Cardiac muscle cell (in vitro differentiated cells and primary cell): ENCODE results near the gene RNGTT. TPM values are rescaled to one million over a fixed set of nuclear protein-coding genes. Genes with fewer than 3 reads are reported as not detected.

Experiments used
- DNase-seq, 2 donors: peaks; one replicate each; pipeline versions ENCODE4 v3.0.0 to v3.0.0-alpha.2; 2010 to 2017; ENCODE audit warnings: low read depth in 1 of 2, low spot score in 1 of 2
- H3K27ac ChIP-seq: fragments of 200-600 bp; sonication (generic); 2 replicates; pipeline ENCODE4 v1.5.1; 2016
- H3K27me3 ChIP-seq: fragments of 200-600 bp; sonication (generic); 2 replicates; pipeline ENCODE4 v1.6.0; 2016; ENCODE audit warnings: control low read depth
- H3K36me3 ChIP-seq: fragments of 200-600 bp; sonication (generic); 2 replicates; pipeline ENCODE4 v1.5.1; 2016; ENCODE audit warnings: control low read depth
- H3K4me1 ChIP-seq: fragments of 200-600 bp; sonication (generic); 2 replicates; pipeline ENCODE4 v1.8.1; 2017; ENCODE audit warnings: low read depth, mild to moderate bottlenecking, mixed run types
- H3K4me3 ChIP-seq: fragments of 200-600 bp; sonication (generic); 2 replicates; pipeline ENCODE4 v1.5.1; 2016; ENCODE audit warnings: mild to moderate bottlenecking
- H3K9me3 ChIP-seq: fragments of 200-600 bp; sonication (generic); 2 replicates; pipeline ENCODE4 v1.5.1; 2017; ENCODE audit warnings: low read depth, mild to moderate bottlenecking, control low read depth
- CTCF ChIP-seq: IDR thresholded peaks from 2 replicates; pipeline ENCODE4 v1.5.1; 2012; ENCODE audit warnings: low read depth, mild to moderate bottlenecking, low read length
- polyA plus RNA-seq: library from polyadenylated mRNA; unstranded; fragments of >200 nt; fragmentation: Nextera tagmentation; extraction: Ambion mirVana; gene quantifications from 2 replicates; pipeline ENCODE4 v1.2.1, GENCODE V29; 2016
- total RNA-seq: library from RNA; depleted of rRNA; stranded (reverse); fragments of >200 nt; gene quantifications from 2 replicates; pipeline ENCODE4 v1.2.3, GENCODE V29; 2016

RNGTT gene
- total and polyA plus RNA-seq, 2 experiments from 2014 or later: 10.9 to 12.5 TPM

DNA sequence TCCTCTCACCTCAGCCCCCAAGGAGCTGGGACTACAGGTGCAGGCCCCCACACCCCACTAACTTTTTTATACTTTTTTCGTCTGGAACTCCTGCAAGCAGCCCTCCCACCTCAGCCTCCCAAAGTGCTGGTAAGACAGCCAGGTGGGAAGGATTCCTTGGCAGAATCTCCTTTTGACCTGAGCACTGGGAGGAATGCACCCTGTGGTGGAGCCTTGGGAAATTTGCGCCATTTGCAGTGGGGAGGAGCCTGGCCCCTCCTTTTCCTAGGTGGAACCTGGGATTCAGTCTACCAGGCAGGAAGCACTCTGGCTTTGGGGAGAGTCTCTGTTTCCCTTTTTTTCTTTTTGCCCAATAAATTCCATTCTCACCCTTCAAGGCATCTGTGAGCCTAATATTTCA, 2.3 kb upstream of the RNGTT start:
- TF ChIP-seq CTCF: no peak

DNA sequence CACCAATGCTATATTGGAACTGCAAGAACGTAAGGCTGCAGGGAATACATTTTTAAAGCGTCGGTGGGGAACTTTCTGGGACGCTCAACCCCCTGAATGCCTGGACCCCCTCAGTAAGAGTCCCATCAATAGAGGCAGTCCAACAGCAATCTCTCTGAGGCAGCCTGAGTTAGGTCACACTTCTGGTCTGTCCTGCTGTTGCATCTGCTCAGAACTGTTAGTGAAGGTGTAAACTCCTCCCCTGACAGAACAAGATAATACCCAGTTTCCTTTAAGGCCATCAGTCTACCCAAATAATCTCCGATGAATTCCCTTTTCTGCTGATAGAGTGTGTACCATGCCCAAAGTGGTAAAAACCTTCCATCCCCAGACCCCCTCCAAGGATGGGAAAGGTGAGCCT, 1.1 kb upstream of the RNGTT start:
- no peak for DNase-seq
- H3K36me3 ChIP-seq: no peaks in the 10 kb centered on the region
- TF ChIP-seq CTCF: no peak
- H3K4me3 ChIP-seq: peak overlapping the region; percentile 71
- H3K9me3 ChIP-seq: peaks cover 6% of the 10 kb centered on the region
- peak overlapping the region; percentile 87 for H3K27ac ChIP-seq
- no peaks in the 10 kb centered on the region for H3K4me1 ChIP-seq
- H3K27me3 ChIP-seq: no peaks in the 10 kb centered on the region

More for the DNA sequence above, 2.3 kb upstream of the RNGTT start:
- Histone ChIP-seq H3K36me3 (no peaks in the 10 kb centered on the region), H3K27ac (no peak overlapping the region), H3K27me3 (no peaks in the 10 kb centered on the region), H3K4me3 (no peak overlapping the region), H3K4me1 (no peaks in the 10 kb centered on the region), H3K9me3 (peaks cover 6% of the 10 kb centered on the region)
- DNase-seq: no peak

GRCh38 chr6:88958842-88959241, 4.6 kb downstream of the RNGTT start:
- Histone ChIP-seq H3K27me3 (no peaks in the 10 kb centered on the region), H3K4me1 (no peaks in the 10 kb centered on the region), H3K27ac (no peak overlapping the region), H3K36me3 (no peaks in the 10 kb centered on the region), H3K4me3 (no peak overlapping the region), H3K9me3 (no peaks in the 10 kb centered on the region)
- no peak for DNase-seq
- no peak for TF ChIP-seq CTCF

DNA sequence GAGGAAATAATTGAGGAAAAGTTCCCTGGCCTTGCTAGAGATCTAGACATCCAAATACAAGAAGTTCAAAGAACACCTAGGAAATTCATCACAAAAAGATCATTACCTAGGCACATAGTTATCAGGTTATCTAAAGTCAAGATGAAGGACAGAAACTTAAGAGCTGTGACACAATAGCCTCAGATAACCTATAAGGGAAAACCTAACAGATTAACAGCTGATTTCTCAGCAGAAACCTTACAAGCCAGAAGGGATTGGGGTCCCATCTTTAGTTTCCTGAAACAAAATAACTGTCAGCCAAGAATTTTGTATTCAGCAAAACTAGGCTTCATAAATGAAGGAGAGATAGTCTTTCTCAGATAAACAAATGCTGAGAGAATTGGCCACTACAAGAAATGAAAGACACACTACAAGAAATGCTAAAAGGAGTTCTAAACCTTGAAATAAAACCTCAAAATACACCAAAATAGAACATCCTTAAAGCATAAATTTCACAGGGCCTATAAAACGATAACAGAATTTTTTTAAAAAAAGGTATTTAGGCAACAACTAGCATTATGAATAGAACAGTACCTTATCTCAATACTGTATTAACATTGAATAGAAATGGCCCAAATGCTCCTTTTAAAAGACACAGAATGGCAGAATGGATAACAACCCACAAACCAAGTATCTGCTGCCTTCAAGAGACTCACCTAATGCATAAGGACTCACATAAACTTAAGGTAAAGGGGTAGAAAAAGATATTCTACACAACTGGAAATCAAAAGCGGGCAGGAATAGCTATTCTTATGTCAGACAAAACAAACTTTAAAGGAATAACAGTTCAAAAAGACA, 9.7 kb downstream of the RNGTT start:
- no peak overlapping the region for H3K4me3 ChIP-seq
- no peak for TF ChIP-seq CTCF
- no peaks in the 10 kb centered on the region for H3K27me3 ChIP-seq
- no peaks in the 10 kb centered on the region for H3K36me3 ChIP-seq
- H3K9me3 ChIP-seq: no peaks in the 10 kb centered on the region
- H3K4me1 ChIP-seq: no peaks in the 10 kb centered on the region
- no peak for DNase-seq
- no peak overlapping the region for H3K27ac ChIP-seq

- Histone ChIP-seq H3K36me3 (no peaks in the 10 kb centered on the region), H3K4me3 (no peak overlapping the region), H3K27me3 (no peaks in the 10 kb centered on the region), H3K9me3 (no peaks in the 10 kb centered on the region), H3K4me1 (no peaks in the 10 kb centered on the region), H3K27ac (no peak overlapping the region)
- TF ChIP-seq CTCF: no peak
- peak in 1 of 2 donors; percentile 48 for DNase-seq
Measured at GRCh38 chr6:88952065-88952704, 11.2 kb downstream of the RNGTT start.
